Right lobe of liver (tissue), 6 donors: ENCODE data around the gene ANKRD65. TPM values are rescaled to one million over a fixed set of nuclear protein-coding genes. Genes with fewer than 3 reads are reported as not detected.
A peak's percentile ranks its signal among the peaks of the same experiment; 100 is the strongest.

Experiments
- ATAC-seq, 4 donors: fragments of 200-7000 bp; cut with Tn5 transposase; one replicate each; pipeline ENCODE4 v1.9.1; 2020; ENCODE audit warnings: mild to moderate bottlenecking in 4 of 4, moderate library complexity in 4 of 4
- DNase-seq, 3 donors: peaks; one replicate each; pipeline ENCODE4 v3.0.0-alpha.2; 2020
- H3K27ac ChIP-seq, 3 donors: fragments of 200-600 bp; one replicate each; pipeline ENCODE4 v1.8.0; 2022
- H3K27me3 ChIP-seq, 2 donors: fragments of 200-600 bp; one replicate each; pipeline ENCODE4 v1.8.0; 2022
- H3K36me3 ChIP-seq, 4 donors: fragments of 200-600 bp; sonication (generic) in 1 of 4; one replicate each; pipeline versions ENCODE4 v1.5.1 to v1.8.0; 2017 to 2022; ENCODE audit warnings: control low read depth in 1 of 4
- H3K4me1 ChIP-seq, 4 donors: fragments of 200-600 bp; sonication (generic) in 1 of 4; one replicate each; pipeline versions ENCODE4 v1.5.1 to v1.8.0; 2017 to 2022; ENCODE audit warnings: control low read depth in 1 of 4
- H3K4me3 ChIP-seq, 3 donors: fragments of 200-600 bp; one replicate each; pipeline ENCODE4 v1.8.0; 2022
- H3K9me3 ChIP-seq, 4 donors: fragments of 200-600 bp; sonication (generic) in 1 of 4; one replicate each; pipeline versions ENCODE4 v1.5.1 to v1.8.0; 2017 to 2022; ENCODE audit warnings: control low read depth in 1 of 4
- CTCF ChIP-seq, 4 donors: fragments of 200-600 bp in 3 of 4; fragments of 450-650 bp in 1 of 4; IDR thresholded peaks; one replicate each; pipeline versions ENCODE4 v1.5.1 to v1.8.0; 2016 to 2022; ENCODE audit warnings: antibody characterized with exemption in 4 of 4, mild to moderate bottlenecking in 2 of 4
- POLR2A ChIP-seq: fragments of 450-650 bp; IDR thresholded peaks from one replicate; pipeline ENCODE4 v1.6.1; 2017; ENCODE audit warnings: antibody characterized with exemption, mild to moderate bottlenecking
- WGBS: methylation state at CpG from one replicate; pipeline ENCODE4 v1.1.6; 2018; ENCODE audit warnings: low coverage, low lambda C conversion rate; ENCODE audit not compliant: insufficient coverage; ENCODE audit errors: missing lambda C conversion rate; 5-methylcytosine and 5-hydroxymethylcytosine counted together
- intact Hi-C, 2 donors: fragments of 100-400 bp; cut with DNase I; formaldehyde crosslinking; loops; one replicate each; pipeline versions ENCODE4 v1.11.2 to v1.14.1; 2022
- total RNA-seq, 6 experiments: library from RNA; depleted of rRNA in 2 of 6; stranded (reverse); fragments of >200 nt in 2 of 6; fragmentation: NEBNext Ultra II Directional in 3 of 6; extraction: Animal tissue kit (Norgen Biotek cat#: 25700) in 3 of 6; gene quantifications; one replicate each; pipeline versions ENCODE4 v1.1.0 to v1.2.4, GENCODE V29; 2016 to 2023
- donor health status: DM: no; HTN: yes; CAD: no.
- donor health status: DM: no; HTN: no; CAD: no.
- donor health status: DM: no; HTN: no; CAD: no.
- donor health status: DM: no; HTN: yes; CAD: no.
- donor health status: DM: no; HTN: yes; CAD: no.

The ANKRD65 gene
- total RNA-seq, 6 experiments from 2014 or later = 0.19 to 0.89 (median 0.35) TPM

GRCh38 chr1:1434824-1435105 is 13.7 kb upstream of the ANKRD65 start:
- peak overlapping the region; percentile 53 to 84 (median 69) for H3K27ac ChIP-seq
- DNase-seq (no peak), ATAC-seq (no peak)
- H3K27me3 ChIP-seq = no peaks in the 10 kb centered on the region
- H3K4me1 ChIP-seq = peaks cover 0 to 88% (median 38%) of the 10 kb centered on the region in 4 donors
- intact Hi-C loops = no loop called here
- TF ChIP-seq CTCF (IDR thresholded peaks at IDR 0.05) (no peak), POLR2A (no peak)
- WGBS = 93% methylated on average over 2 of the region's 4 CpGs
- H3K9me3 ChIP-seq = no peaks in the 10 kb centered on the region
- H3K4me3 ChIP-seq = no peak overlapping the region
- H3K36me3 ChIP-seq = no peaks in the 10 kb centered on the region

- no peaks in the 10 kb centered on the region for H3K27me3 ChIP-seq
- no peak for TF ChIP-seq POLR2A
- TF ChIP-seq CTCF (IDR thresholded peaks at IDR 0.05) = no peak
- no peaks in the 10 kb centered on the region for H3K9me3 ChIP-seq
- no peak for ATAC-seq
- H3K27ac ChIP-seq = peak overlapping the region; percentile 53 to 84 (median 69)
- intact Hi-C loops = no loop called here
- H3K36me3 ChIP-seq = no peaks in the 10 kb centered on the region
- H3K4me1 ChIP-seq = peaks cover 0 to 89% (median 40%) of the 10 kb centered on the region in 4 donors
- peak in 1 of 3 donors; percentile 64 for DNase-seq
- WGBS = 12% methylated on average over 3 of the region's 32 CpGs
- H3K4me3 ChIP-seq = peak overlapping the region in 1 of 3 donors; percentile 27
Observed at GRCh38 chr1:1434131-1434823, 13.2 kb upstream of the ANKRD65 start.

DNA sequence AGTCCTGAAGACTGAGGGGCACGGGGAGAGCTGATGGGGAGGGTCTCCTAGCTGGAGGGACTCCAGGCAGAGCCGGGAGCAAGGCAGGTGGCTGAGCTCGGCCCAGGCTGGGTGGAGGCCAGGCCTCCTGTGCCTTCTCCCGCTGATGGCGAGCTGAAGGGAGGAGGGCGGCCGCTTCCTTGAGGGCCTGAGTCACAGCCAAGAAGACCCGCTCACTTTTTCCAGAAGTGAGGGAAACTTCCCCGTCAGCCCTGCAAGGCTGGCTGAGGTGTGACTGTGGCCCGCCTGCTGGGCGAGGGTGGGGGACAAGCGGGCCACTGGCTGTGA is 12.7 kb upstream of the ANKRD65 start:
- Histone ChIP-seq H3K36me3 (no peaks in the 10 kb centered on the region), H3K9me3 (no peaks in the 10 kb centered on the region), H3K27ac (peak overlapping the region; percentile 53 to 84 (median 69)), H3K4me3 (peak overlapping the region in 2 of 3 donors; percentile 27 to 53), H3K27me3 (no peaks in the 10 kb centered on the region), H3K4me1 (peaks cover 0 to 85% (median 40%) of the 10 kb centered on the region in 4 donors)
- WGBS = no CpG with 5 or more reads among the region's 12 CpGs
- intact Hi-C loops = no loop called here
- DNase-seq (peak in 2 of 3 donors; percentile 50 to 62), ATAC-seq (no peak)
- TF ChIP-seq POLR2A = no peak
- TF ChIP-seq CTCF (IDR thresholded peaks at IDR 0.05) = no peak

GRCh38 chr1:1432951-1433803 is 12.1 kb upstream of the ANKRD65 start:
- no peak for TF ChIP-seq CTCF (IDR thresholded peaks at IDR 0.05)
- peak; percentile 74 for TF ChIP-seq POLR2A
- Histone ChIP-seq H3K27me3 (no peaks in the 10 kb centered on the region), H3K27ac (peak overlapping the region; percentile 53 to 84 (median 69)), H3K9me3 (no peaks in the 10 kb centered on the region), H3K4me3 (peak overlapping the region; percentile 35 to 56 (median 53)), H3K4me1 (peaks cover 0 to 79% (median 37%) of the 10 kb centered on the region in 4 donors), H3K36me3 (no peaks in the 10 kb centered on the region)
- ATAC-seq = peak; percentile 56 to 71 (median 67)
- WGBS = 5% methylated on average over 4 of the region's 34 CpGs
- peak; percentile 96 to 97 (median 97) for DNase-seq
- intact Hi-C loops = no loop called here
